HG02588 (cell line): Measurements from ENCODE around the gene ZSWIM1.

Experiments
- ATAC-seq: cut with Tn5 transposase; IDR thresholded peaks from one replicate; pipeline ENCODE4 v1.9.1; 2021; ENCODE audit warnings: mild to moderate bottlenecking, moderate library complexity; ENCODE audit not compliant: unreplicated experiment

ZSWIM1 gene

GRCh38 chr20:45880988-45881788 lies at the start of gene ZSWIM1:
ZSWIM1 (plus strand) TSS chr20:45881227; CDS start chr20:45882593, 1,366 bp downstream.
- peak; percentile 98 for ATAC-seq

- ATAC-seq: no peak
These were observed 48.4 kb upstream of the ZSWIM1 start for GRCh38 chr20:45832619-45833018.

GRCh38 chr20:45833030-45833882 lies 47.8 kb upstream of the ZSWIM1 start, which contains the start of gene SNX21:
SNX21 (plus strand) TSS chr20:45833799; CDS start chr20:45833920, 121 bp downstream.
- ATAC-seq: no peak

- ATAC-seq: no peak
These were observed 46.9 kb upstream of the ZSWIM1 start for GRCh38 chr20:45833883-45834796.

- no peak for ATAC-seq
These were observed 46.2 kb upstream of the ZSWIM1 start for GRCh38 chr20:45834797-45835161.

- ATAC-seq: no peak
These were observed 45.7 kb upstream of the ZSWIM1 start for GRCh38 chr20:45835329-45835765.

GRCh38 chr20:45835825-45836224 lies 45.2 kb upstream of the ZSWIM1 start:
- no peak for ATAC-seq

GRCh38 chr20:45836841-45837240 lies 44.2 kb upstream of the ZSWIM1 start:
- no peak for ATAC-seq

GRCh38 chr20:45840700-45841198 lies 40.3 kb upstream of the ZSWIM1 start:
- no peak for ATAC-seq

- ATAC-seq: no peak
These were observed 39.5 kb upstream of the ZSWIM1 start for GRCh38 chr20:45841407-45842129.

- no peak for ATAC-seq
These were observed 38.7 kb upstream of the ZSWIM1 start for GRCh38 chr20:45842169-45842812.

GRCh38 chr20:45843506-45843905 lies 37.5 kb upstream of the ZSWIM1 start:
- ATAC-seq: no peak

- no peak for ATAC-seq
These were observed 35.6 kb upstream of the ZSWIM1 start for GRCh38 chr20:45845452-45845851.

- ATAC-seq: no peak
These were observed 32.6 kb upstream of the ZSWIM1 start for GRCh38 chr20:45848421-45848820.

GRCh38 chr20:45848969-45849582 lies 32.0 kb upstream of the ZSWIM1 start:
- ATAC-seq: no peak

- no peak for ATAC-seq
These were observed 30.8 kb upstream of the ZSWIM1 start for GRCh38 chr20:45850238-45850637.

- ATAC-seq: no peak
These were observed 30.1 kb upstream of the ZSWIM1 start for GRCh38 chr20:45850926-45851325.

- no peak for ATAC-seq
These were observed 29.5 kb upstream of the ZSWIM1 start for GRCh38 chr20:45851501-45851900.

- no peak for ATAC-seq
These were observed 28.7 kb upstream of the ZSWIM1 start for GRCh38 chr20:45852326-45852725.
